H1 (cell line): ENCODE data around the gene FAM50B. TPM values are rescaled to one million over a fixed set of nuclear protein-coding genes. Genes with fewer than 3 reads are reported as not detected.

Experiments
- CTCF ChIA-PET: fragments of 300-600 bp; sonication (Branson Sonifier 250); formaldehyde crosslinking; loops from one replicate; lab custom pipeline; 2021; ENCODE audit not compliant: partially characterized antibody; lab: Charles Lee
- POLR2A ChIA-PET: fragments of 300-600 bp; sonication (Branson Sonifier 250); formaldehyde crosslinking; loops from one replicate; lab custom pipeline; 2021; ENCODE audit warnings: inconsistent platforms; ENCODE audit not compliant: partially characterized antibody; lab: Charles Lee
- DNase-seq, 2 experiments: peaks; one replicate each; pipeline versions ENCODE4 v3.0.0 to v3.0.0-alpha.2; 2010 to 2022; ENCODE audit warnings: low spot score in 2 of 2, low read depth in 1 of 2, mixed read lengths in 1 of 2
- FAIRE-seq: peaks from 2 replicates; lab custom pipeline; 2011; peaks lifted over from hg19 to GRCh38; lab: Jason Lieb, UNC
- H2AFZ ChIP-seq: 2 replicates; pipeline ENCODE4 v1.8.1; 2012; ENCODE audit warnings: low read length, inconsistent platforms
- H2AK5ac ChIP-seq: 2 replicates; pipeline ENCODE4 v1.6.1; 2013; ENCODE audit warnings: low read depth, low read length
- H2BK120ac ChIP-seq: replicated peaks from 2 replicates; pipeline ENCODE3; 2013; ENCODE audit warnings: low read depth, low read length, inconsistent platforms
- H2BK12ac ChIP-seq: 2 replicates; pipeline ENCODE4 v1.6.1; 2013; ENCODE audit warnings: low read depth, low read length
- H2BK15ac ChIP-seq: 2 replicates; pipeline ENCODE4 v1.6.1; 2013; ENCODE audit warnings: low read length
- H2BK20ac ChIP-seq: 2 replicates; pipeline ENCODE4 v1.6.1; 2013; ENCODE audit warnings: low read length
- H2BK5ac ChIP-seq: 2 replicates; pipeline ENCODE4 v1.6.1; 2013; ENCODE audit warnings: low read depth, low read length
- H3K14ac ChIP-seq: 2 replicates; pipeline ENCODE4 v1.6.1; 2013; ENCODE audit warnings: inconsistent platforms; ENCODE audit not compliant: insufficient read length
- H3K18ac ChIP-seq: 2 replicates; pipeline ENCODE4 v1.6.1; 2013; ENCODE audit warnings: low read length; ENCODE audit errors: extremely low read depth
- H3K23ac ChIP-seq: 2 replicates; pipeline ENCODE4 v1.6.1; 2013; ENCODE audit warnings: inconsistent platforms; ENCODE audit not compliant: insufficient read length
- H3K23me2 ChIP-seq: 2 replicates; pipeline ENCODE4 v1.6.1; 2013; ENCODE audit warnings: low read depth, low read length
- H3K27ac ChIP-seq: 2 replicates; pipeline ENCODE4 v1.6.1; 2011; ENCODE audit warnings: low read depth, low read length, inconsistent platforms
- H3K27me3 ChIP-seq, 4 experiments: replicated peaks in 1 of 4; 1 replicate in 1 of 4; 2 replicates in 3 of 4; pipeline versions ENCODE4 v1.6.1 to v1.8.1; 2011 to 2013; ENCODE audit warnings: low read length in 3 of 4, mild to moderate bottlenecking in 3 of 4, inconsistent platforms in 2 of 4, mixed read lengths in 2 of 4, moderate library complexity in 1 of 4; ENCODE audit not compliant: control insufficient read depth in 3 of 4, insufficient read depth in 3 of 4; ENCODE audit errors: extremely low read depth in 1 of 4
- H3K36me3 ChIP-seq, 4 experiments: 2 replicates each; pipeline versions ENCODE4 v1.6.1 to v1.8.1; 2011 to 2013; ENCODE audit warnings: mild to moderate bottlenecking in 4 of 4, low read length in 3 of 4, moderate library complexity in 2 of 4, control low read depth in 1 of 4, inconsistent platforms in 1 of 4; ENCODE audit not compliant: insufficient read depth in 4 of 4, control insufficient read depth in 2 of 4
- H3K4ac ChIP-seq: replicated peaks from 2 replicates; pipeline ENCODE3; 2013; ENCODE audit warnings: low read length, low read depth, mixed read lengths, inconsistent platforms; ENCODE audit not compliant: insufficient read length
- H3K4me1 ChIP-seq, 4 experiments: replicated peaks in 1 of 4; 1 replicate in 1 of 4; 2 replicates in 3 of 4; pipeline versions ENCODE4 v1.6.1 to v1.8.1; 2011 to 2013; ENCODE audit warnings: low read length in 3 of 4, inconsistent platforms in 2 of 4, mixed read lengths in 1 of 4; ENCODE audit not compliant: insufficient read depth in 4 of 4, control insufficient read depth in 3 of 4
- H3K4me2 ChIP-seq, 2 experiments: 2 replicates each; pipeline versions ENCODE4 v1.6.1 to v1.8.1; 2011 to 2013; ENCODE audit warnings: low read depth in 2 of 2, low read length in 2 of 2, control low read depth in 1 of 2, inconsistent platforms in 1 of 2, mild to moderate bottlenecking in 1 of 2; ENCODE audit not compliant: insufficient read depth in 1 of 2
- H3K4me3 ChIP-seq, 4 experiments: fragments of 200-600, 300-600 bp in 1 of 4; sonication (generic), shearing (Covaris generic), sonication (Bioruptor Twin) in 1 of 4; 2 replicates each; pipeline versions ENCODE4 v1.5.1 to v1.8.1; 2011 to 2016; ENCODE audit warnings: low read length in 4 of 4, low read depth in 3 of 4, control low read depth in 2 of 4, inconsistent platforms in 2 of 4, mild to moderate bottlenecking in 2 of 4, mixed read lengths in 1 of 4, moderate library complexity in 1 of 4; ENCODE audit not compliant: insufficient read depth in 2 of 4; ENCODE audit errors: extremely low read depth in 1 of 4
- H3K56ac ChIP-seq: replicated peaks from 2 replicates; pipeline ENCODE3; 2013; ENCODE audit warnings: low read depth, mild to moderate bottlenecking, mixed read lengths, low read length, inconsistent platforms; ENCODE audit not compliant: insufficient read length
- H3K79me1 ChIP-seq: 2 replicates; pipeline ENCODE4 v1.6.1; 2013; ENCODE audit warnings: low read depth, low read length, control low read depth
- H3K79me2 ChIP-seq, 2 experiments: 2 replicates each; pipeline versions ENCODE4 v1.6.1 to v1.8.1; 2012 to 2013; ENCODE audit warnings: low read length in 2 of 2, mild to moderate bottlenecking in 2 of 2, inconsistent platforms in 1 of 2; ENCODE audit not compliant: insufficient read depth in 2 of 2, control insufficient read depth in 1 of 2
- H3K9ac ChIP-seq, 4 experiments: replicated peaks in 1 of 4; 1 replicate in 1 of 4; 2 replicates in 3 of 4; pipeline versions ENCODE4 v1.6.1 to v1.8.1; 2011 to 2013; ENCODE audit warnings: low read depth in 3 of 4, low read length in 3 of 4, control low read depth in 2 of 4, mild to moderate bottlenecking in 2 of 4, moderate library complexity in 2 of 4, inconsistent platforms in 1 of 4; ENCODE audit errors: extremely low read depth in 1 of 4
- H3K9me3 ChIP-seq, 2 experiments: 2 replicates each; pipeline versions ENCODE4 v1.6.1 to v1.8.1; 2012 to 2013; ENCODE audit warnings: mild to moderate bottlenecking in 2 of 2, moderate library complexity in 2 of 2, control low read depth in 1 of 2, inconsistent platforms in 1 of 2, low read depth in 1 of 2, low read length in 1 of 2, mixed read lengths in 1 of 2; ENCODE audit not compliant: insufficient read depth in 2 of 2
- H4K20me1 ChIP-seq, 2 experiments: replicated peaks in 1 of 2; 2 replicates each; pipeline versions ENCODE3 to v1.8.1; 2011 to 2013; ENCODE audit warnings: inconsistent platforms in 2 of 2, low read length in 2 of 2, mild to moderate bottlenecking in 1 of 2; ENCODE audit not compliant: insufficient read depth in 2 of 2, control insufficient read depth in 1 of 2
- H4K5ac ChIP-seq: 2 replicates; pipeline ENCODE4 v1.6.1; 2013; ENCODE audit warnings: low read length, low read depth, mixed read lengths, inconsistent platforms; ENCODE audit not compliant: insufficient read length
- H4K8ac ChIP-seq: 2 replicates; pipeline ENCODE4 v1.8.0; 2013; ENCODE audit warnings: mild to moderate bottlenecking, moderate library complexity, low read length, inconsistent platforms; ENCODE audit not compliant: insufficient read depth; ENCODE audit errors: extremely low read depth
- H4K91ac ChIP-seq: replicated peaks from 2 replicates; pipeline ENCODE3; 2013; ENCODE audit warnings: low read length, mixed read lengths, inconsistent platforms; ENCODE audit not compliant: insufficient read length
- BRCA1 ChIP-seq: IDR thresholded peaks from 2 replicates; pipeline ENCODE4 v1.6.1; 2012; ENCODE audit warnings: low read depth, low read length, improper control_type of control experiment
- CBX5 ChIP-seq: fragments of 300-800, 300-1000 bp; sonication (generic); IDR thresholded peaks from 2 replicates; pipeline ENCODE4 v1.7.1; 2016; ENCODE audit warnings: antibody characterized with exemption, low read length, low read depth
- CBX8 ChIP-seq: fragments of 300-800, 300-1000 bp; sonication (generic); IDR thresholded peaks from 2 replicates; pipeline ENCODE4 v1.7.1; 2016; ENCODE audit warnings: low read depth, low read length, borderline replicate concordance
- CTCF ChIP-seq, 3 experiments: IDR thresholded peaks; 1 replicate in 2 of 3; 2 replicates in 1 of 3; pipeline versions ENCODE4 v1.5.1 to v1.6.1; 2011; ENCODE audit warnings: low read length in 3 of 3, mild to moderate bottlenecking in 3 of 3, inconsistent platforms in 2 of 3, low read depth in 1 of 3, moderate library complexity in 1 of 3; ENCODE audit not compliant: insufficient read depth in 1 of 3; ENCODE audit errors: control extremely low read depth in 1 of 3
- EP300 ChIP-seq, 2 experiments: IDR thresholded peaks; 1 replicate in 1 of 2; 2 replicates in 1 of 2; pipeline ENCODE4 v1.6.1; 2011 to 2012; ENCODE audit warnings: low read depth in 2 of 2, low read length in 2 of 2, mild to moderate bottlenecking in 2 of 2, borderline replicate concordance in 1 of 2, inconsistent platforms in 1 of 2, moderate library complexity in 1 of 2
- FOSL1 ChIP-seq: IDR thresholded peaks from 2 replicates; pipeline ENCODE4 v1.6.1; 2011; ENCODE audit warnings: mild to moderate bottlenecking, low read depth, low read length, moderate library complexity; ENCODE audit not compliant: insufficient read depth
- KDM5A ChIP-seq: fragments of 200-600 bp; IDR thresholded peaks from 2 replicates; pipeline ENCODE4 v1.7.1; 2012; ENCODE audit warnings: mild to moderate bottlenecking, low read length, inconsistent platforms, mixed read lengths
- RAD21 ChIP-seq, 2 experiments: IDR thresholded peaks in 1 of 2; conservative IDR thresholded peaks in 1 of 2; 2 replicates each; pipeline ENCODE4 v1.6.1; 2011; ENCODE audit warnings: low read depth in 2 of 2, low read length in 2 of 2, improper control_type of control experiment in 1 of 2, inconsistent platforms in 1 of 2, mild to moderate bottlenecking in 1 of 2, moderate library complexity in 1 of 2
- YY1 ChIP-seq: IDR thresholded peaks from 2 replicates; pipeline ENCODE4 v1.6.1; 2011; ENCODE audit warnings: low read depth, mild to moderate bottlenecking, low read length
- WGBS, 2 experiments: shearing (Covaris generic) in 1 of 2; methylation state at CpG; one replicate each; pipeline versions ENCODE4 v1.1.6 to v1.1.7; 2013 to 2015; ENCODE audit warnings: low lambda C conversion rate in 2 of 2, mixed read lengths in 2 of 2, inconsistent platforms in 1 of 2, low coverage in 1 of 2, missing lambda C conversion rate in 1 of 2; ENCODE audit not compliant: insufficient replicate concordance in 2 of 2, insufficient coverage in 1 of 2, insufficient read length in 1 of 2; ENCODE audit errors: extremely low coverage in 1 of 2, missing lambda C conversion rate in 1 of 2; 5-methylcytosine and 5-hydroxymethylcytosine counted together
- polyA plus RNA-seq, 7 experiments: library from polyadenylated mRNA; depleted of rRNA in 3 of 7; stranded (reverse) in 5 of 7; unstranded in 2 of 7; fragments of >200 nt in 5 of 7; fragments of 200-250 nt in 2 of 7; gene quantifications; 1 replicate in 5 of 7; 2 replicates in 1 of 7; 4 replicates in 1 of 7; pipeline versions ENCODE4 v1.2.1 to v1.2.3, GENCODE V29; 2011 to 2013; ENCODE audit warnings: missing spikeins in 2 of 7, mixed read lengths in 2 of 7
- total RNA-seq: library from RNA; stranded (reverse); fragmentation: NEBNext Ultra II Directional; extraction: Animal tissue kit (Norgen Biotek cat#: 25700); gene quantifications from 2 replicates; pipeline ENCODE4 v1.2.1, GENCODE V29; 2021

FAM50B gene
- total and polyA plus RNA-seq, 2 of the 8 experiments (the other 6 are each of a cell fraction or from before 2014, with no cell fraction given) = 3.1 to 3.2 TPM

- no peak overlapping the region for H4K5ac ChIP-seq
- H3K27me3 ChIP-seq = no peaks in the 10 kb centered on the region
- ChIA-PET POLR2A (interaction anchor here (0.6 kb wide), 1 partner anchor 31 kb away, joined by 3 read pairs; the partner anchor contains the start of gene FAM50B), CTCF (interaction anchor here (1.1 to 1.8 kb wide), 2 partner anchors 30 to 71 kb away, joined by 3 to 6 read pairs; partner anchors contain the start of gene FAM50B)
- no peak overlapping the region for H2BK15ac ChIP-seq
- WGBS, 2 experiments = 93% methylated on average over 25 of the region's 25 CpGs; no CpG with 5 or more reads in 1 of the 2 experiments
- H2BK5ac ChIP-seq = no peak overlapping the region
- no peak overlapping the region for H2BK20ac ChIP-seq
- H3K4me2 ChIP-seq = no peak overlapping the region
- H3K14ac ChIP-seq = no peak overlapping the region
- no peak overlapping the region for H3K4ac ChIP-seq
- no peaks in the 10 kb centered on the region for H3K9me3 ChIP-seq
- no peak overlapping the region for H3K23ac ChIP-seq
- no peak overlapping the region for H2AK5ac ChIP-seq
- no peaks in the 10 kb centered on the region for H3K79me2 ChIP-seq
- H2BK120ac ChIP-seq = no peak overlapping the region
- H3K4me1 ChIP-seq = no peaks in the 10 kb centered on the region; a peak in 1 of 7 replicates
- no peak overlapping the region for H4K91ac ChIP-seq
- no peak overlapping the region for H2AFZ ChIP-seq
- no peak overlapping the region for H3K27ac ChIP-seq
- DNase-seq (no peak), FAIRE-seq (no peak)
- no peaks in the 10 kb centered on the region for H3K79me1 ChIP-seq
- no peak overlapping the region for H3K9ac ChIP-seq
- H3K23me2 ChIP-seq = no peaks in the 10 kb centered on the region
- no peak overlapping the region for H3K4me3 ChIP-seq
- H3K18ac ChIP-seq = no peak overlapping the region
- no peaks in the 10 kb centered on the region for H4K20me1 ChIP-seq
- no peak overlapping the region for H2BK12ac ChIP-seq
- no peaks in the 10 kb centered on the region for H3K36me3 ChIP-seq
- no peak overlapping the region for H4K8ac ChIP-seq
- H3K56ac ChIP-seq = no peak overlapping the region
- no peak for TF ChIP-seq CBX8
- TF ChIP-seq RAD21 (IDR thresholded peaks at IDR 0.05 in 1 of 2, conservative IDR thresholded peaks at IDR 0.05 in 1 of 2; ENCODE audit: low read depth in 2 of 2, low read length in 2 of 2) = no peak
- no peak for TF ChIP-seq CTCF (IDR thresholded peaks at IDR 0.05; ENCODE audit: control extremely low read depth in 1 of 3, insufficient read depth in 1 of 3, low read depth in 1 of 3, low read length in 3 of 3)
- no peak for TF ChIP-seq EP300 (IDR thresholded peaks at IDR 0.05; ENCODE audit: borderline replicate concordance in 1 of 2, low read depth in 2 of 2, low read length in 2 of 2)
- no peak for TF ChIP-seq BRCA1
- TF ChIP-seq KDM5A = no peak
- TF ChIP-seq FOSL1 = no peak
- TF ChIP-seq YY1 = no peak
- TF ChIP-seq CBX5 = no peak
Measured at GRCh38 chr6:3879194-3879952, 30.2 kb downstream of the FAM50B start.
